ENCODE data around the gene TDO2.

The TDO2 gene

DNA sequence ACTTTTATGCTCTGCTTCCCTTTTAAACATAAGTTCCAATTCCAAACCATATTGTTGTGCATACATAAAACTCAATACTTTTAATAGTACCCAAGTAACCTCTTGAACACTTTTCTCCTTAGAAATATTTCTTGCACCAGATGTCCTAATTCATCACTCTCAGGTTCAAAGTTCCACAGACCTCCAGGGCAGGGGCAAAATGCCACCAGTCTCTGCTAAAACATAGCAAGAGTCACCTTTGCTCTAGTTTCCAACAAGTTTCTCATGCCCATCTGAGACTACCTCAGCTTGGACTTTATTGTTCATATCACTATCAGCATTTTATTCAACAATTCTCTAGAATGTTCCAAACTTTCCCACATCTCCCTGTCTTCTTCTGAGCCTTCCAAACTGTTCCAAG lies 23.7 kb upstream of the TDO2 start:
- TF ChIP-seq, protein P1, sequence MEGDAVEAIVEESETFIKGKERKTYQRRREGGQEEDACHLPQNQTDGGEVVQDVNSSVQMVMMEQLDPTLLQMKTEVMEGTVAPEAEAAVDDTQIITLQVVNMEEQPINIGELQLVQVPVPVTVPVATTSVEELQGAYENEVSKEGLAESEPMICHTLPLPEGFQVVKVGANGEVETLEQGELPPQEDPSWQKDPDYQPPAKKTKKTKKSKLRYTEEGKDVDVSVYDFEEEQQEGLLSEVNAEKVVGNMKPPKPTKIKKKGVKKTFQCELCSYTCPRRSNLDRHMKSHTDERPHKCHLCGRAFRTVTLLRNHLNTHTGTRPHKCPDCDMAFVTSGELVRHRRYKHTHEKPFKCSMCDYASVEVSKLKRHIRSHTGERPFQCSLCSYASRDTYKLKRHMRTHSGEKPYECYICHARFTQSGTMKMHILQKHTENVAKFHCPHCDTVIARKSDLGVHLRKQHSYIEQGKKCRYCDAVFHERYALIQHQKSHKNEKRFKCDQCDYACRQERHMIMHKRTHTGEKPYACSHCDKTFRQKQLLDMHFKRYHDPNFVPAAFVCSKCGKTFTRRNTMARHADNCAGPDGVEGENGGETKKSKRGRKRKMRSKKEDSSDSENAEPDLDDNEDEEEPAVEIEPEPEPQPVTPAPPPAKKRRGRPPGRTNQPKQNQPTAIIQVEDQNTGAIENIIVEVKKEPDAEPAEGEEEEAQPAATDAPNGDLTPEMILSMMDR (IDR thresholded peaks at IDR 0.05; ENCODE audit: low read depth, low read length): no peak
- no peak overlapping the region for H3K4me3 ChIP-seq (ENCODE audit: low read depth, low read length)

DNA sequence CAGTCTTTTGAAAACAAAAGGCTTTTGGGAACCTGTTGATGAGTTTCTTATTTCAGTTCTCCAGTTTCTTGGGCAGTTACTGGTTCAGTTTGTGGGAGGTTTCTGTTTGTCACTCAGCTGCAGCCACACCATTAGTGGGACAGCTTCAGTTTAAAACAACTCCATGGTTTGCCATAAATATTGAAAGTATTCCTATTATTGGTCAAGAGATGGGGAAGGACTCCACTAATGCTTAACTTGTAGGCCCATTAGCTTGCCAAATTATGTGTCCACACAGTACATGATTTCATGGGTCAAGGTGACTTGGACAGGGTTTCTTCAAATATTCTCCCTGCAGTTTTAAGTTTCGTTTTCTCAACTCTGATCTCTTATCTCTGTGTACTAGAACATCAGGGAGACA lies 21.9 kb upstream of the TDO2 start:
- H3K4me3 ChIP-seq (ENCODE audit: low read depth, low read length): no peak overlapping the region
- TF ChIP-seq, protein P1 (IDR thresholded peaks at IDR 0.05; ENCODE audit: low read depth, low read length): no peak

DNA sequence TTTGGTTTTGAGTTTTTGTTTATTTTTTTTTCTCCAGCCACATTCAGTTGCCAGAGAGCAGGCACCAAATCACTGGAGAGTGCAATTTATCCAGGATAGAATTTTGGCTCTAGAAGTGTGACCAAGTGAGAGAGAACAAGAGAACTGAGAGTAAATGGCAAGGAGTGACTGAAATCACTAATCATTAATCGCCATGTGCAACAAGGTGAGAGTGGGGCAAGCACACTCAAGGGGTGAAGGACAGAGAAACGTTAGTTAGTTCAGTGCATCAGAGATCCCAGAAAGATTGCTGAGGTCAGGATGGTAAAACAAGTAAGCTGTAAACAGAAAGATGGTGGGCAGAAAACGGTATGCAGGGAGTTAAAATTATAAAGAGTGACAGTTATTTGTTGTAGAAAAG lies 19.6 kb upstream of the TDO2 start:
- H3K4me3 ChIP-seq (ENCODE audit: low read depth, low read length): no peak overlapping the region
- TF ChIP-seq, protein P1 (IDR thresholded peaks at IDR 0.05; ENCODE audit: low read depth, low read length): no peak

DNA sequence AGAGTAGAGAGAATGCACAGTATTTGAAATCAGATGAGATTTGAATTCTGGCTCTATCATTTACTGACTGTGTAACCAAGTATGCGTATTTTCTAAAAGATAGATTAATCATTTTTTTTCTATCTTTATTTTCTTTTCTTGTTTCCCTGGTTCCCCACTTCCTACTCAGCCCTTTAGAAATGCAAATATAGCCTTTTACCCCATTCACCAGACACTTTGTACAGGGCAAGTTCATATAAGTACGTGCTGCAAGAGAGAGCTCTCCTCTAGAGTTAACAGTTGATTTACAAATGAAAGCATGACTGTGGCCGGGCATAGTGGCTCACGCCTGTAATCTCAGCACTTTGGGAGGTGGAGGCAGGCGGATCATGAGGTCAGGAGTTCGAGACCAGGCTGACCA lies 17.8 kb upstream of the TDO2 start:
- no peak overlapping the region for H3K4me3 ChIP-seq (ENCODE audit: low read depth, low read length)
- TF ChIP-seq, protein P1 (IDR thresholded peaks at IDR 0.05; ENCODE audit: low read depth, low read length): no peak

DNA sequence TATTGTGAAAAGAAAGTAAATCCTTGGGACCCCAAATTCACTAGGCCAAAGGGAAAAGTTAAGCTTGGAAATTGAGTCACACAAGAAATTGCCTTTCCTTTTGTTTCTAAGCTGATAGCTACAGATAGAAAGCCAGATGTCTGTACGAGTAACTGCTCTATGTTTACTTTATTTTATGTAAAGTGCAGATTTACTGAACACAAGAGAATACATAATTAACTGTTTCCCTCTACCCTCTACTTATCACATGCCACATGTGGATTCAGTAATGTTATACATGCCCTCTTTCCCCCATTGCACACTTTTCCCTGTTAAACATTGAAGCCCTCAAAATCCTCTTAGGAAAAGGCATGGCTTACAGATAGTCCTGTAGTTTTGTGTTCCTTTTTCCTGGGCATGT lies 16.5 kb upstream of the TDO2 start:
- no peak overlapping the region for H3K4me3 ChIP-seq (ENCODE audit: low read depth, low read length)
- TF ChIP-seq, protein P1 (IDR thresholded peaks at IDR 0.05; ENCODE audit: low read depth, low read length): no peak

DNA sequence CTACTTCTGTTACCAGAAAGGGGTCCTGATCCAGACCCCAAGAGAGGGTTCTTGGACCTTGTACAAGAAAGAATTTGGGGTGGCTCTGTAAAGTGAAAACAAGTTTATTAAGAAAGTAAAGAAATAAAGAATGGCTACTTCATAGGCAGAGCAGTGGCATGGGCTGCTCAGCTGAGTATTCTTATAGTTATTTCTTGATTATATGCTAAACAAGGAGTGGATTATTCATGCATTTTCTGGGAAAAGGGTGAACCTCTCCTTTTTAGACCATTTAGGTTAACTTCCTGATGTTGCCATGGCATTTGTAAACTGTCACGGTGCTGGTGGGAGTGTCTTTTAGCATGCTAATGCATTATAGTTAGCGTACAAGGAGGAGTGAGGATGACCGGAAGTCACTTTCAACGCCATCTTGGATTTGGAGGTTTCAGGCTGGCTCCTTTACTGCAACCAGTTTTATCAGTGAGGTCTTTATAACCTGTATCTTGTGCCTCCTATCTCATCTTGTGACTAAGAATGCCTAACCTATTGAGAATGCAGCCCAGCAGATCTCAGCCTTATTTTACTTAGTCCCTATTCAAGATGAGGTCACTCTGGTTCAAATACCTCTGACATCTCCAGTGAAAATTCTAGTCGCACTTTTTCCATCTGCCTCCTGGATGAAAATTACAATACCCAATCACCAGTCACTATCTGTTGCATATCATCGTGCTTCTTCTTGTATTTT lies 15.5 kb upstream of the TDO2 start:
- H3K4me3 ChIP-seq (ENCODE audit: low read depth, low read length): no peak overlapping the region
- TF ChIP-seq, protein P1 (IDR thresholded peaks at IDR 0.05; ENCODE audit: low read depth, low read length): no peak

DNA sequence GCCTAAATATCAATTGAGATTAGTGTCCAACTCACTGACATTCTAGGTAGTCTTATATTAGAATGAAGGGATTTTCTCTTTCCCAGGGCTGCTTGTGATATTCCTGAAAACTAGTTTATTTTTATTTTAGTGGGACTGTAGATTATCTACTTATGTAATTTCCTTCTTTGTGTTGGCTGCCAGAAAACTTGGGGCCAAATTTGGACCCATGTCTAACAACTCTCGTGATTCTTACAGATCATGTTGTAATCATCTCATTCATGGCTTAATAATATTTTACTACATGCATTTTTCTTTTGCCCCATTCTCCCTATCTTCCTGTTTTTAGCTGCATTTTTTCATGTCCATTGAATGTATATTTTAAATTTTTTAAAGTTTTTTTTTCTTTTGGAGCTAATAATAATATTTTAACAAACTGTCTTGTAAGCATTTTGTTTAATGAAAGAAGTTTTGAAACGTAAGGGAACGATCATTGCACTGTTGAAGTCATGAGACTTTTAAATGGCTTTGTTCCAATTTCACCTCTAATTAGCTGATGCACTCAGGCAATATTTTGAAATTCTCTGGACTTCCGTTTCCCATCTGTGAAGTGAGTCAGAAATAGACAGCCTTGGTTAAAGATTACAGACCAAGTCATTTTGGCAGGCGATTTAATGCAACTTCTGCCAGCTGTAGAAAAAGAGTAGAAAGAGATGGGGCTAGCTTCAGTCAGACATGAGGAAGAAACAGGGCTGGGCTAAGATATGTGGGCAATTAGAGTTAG lies 14.3 kb upstream of the TDO2 start:
- H3K4me3 ChIP-seq (ENCODE audit: low read depth, low read length): no peak overlapping the region
- TF ChIP-seq, protein P1 (IDR thresholded peaks at IDR 0.05; ENCODE audit: low read depth, low read length): no peak

Data from WI38 (cell line).